Right cardiac atrium (tissue), 5 donors: ENCODE results near the gene NDUFS2. TPM values are rescaled to one million over a fixed set of nuclear protein-coding genes. Genes with fewer than 3 reads are reported as not detected.
A peak's percentile ranks its signal among the peaks of the same experiment; 100 is the strongest.
"Not testable (repeated sequence)": the region's sequence is repeated elsewhere in the genome, so short reads cannot be mapped to it uniquely, and the experiment has no call there.

Experiments used
- ATAC-seq, 2 donors: fragments of 200-7000 bp; cut with Tn5 transposase; one replicate each; pipeline versions ENCODE4 v1.8.0 to v1.9.1; 2020; ENCODE audit warnings: moderate library complexity in 2 of 2, mild to moderate bottlenecking in 1 of 2
- DNase-seq, 3 donors: peaks; one replicate each; pipeline ENCODE4 v3.0.0-alpha.2; 2020
- H3K27ac ChIP-seq: one replicate; pipeline ENCODE4 v1.5.1; 2013; ENCODE audit warnings: mild to moderate bottlenecking, low read length, control low read depth, moderate library complexity
- H3K27me3 ChIP-seq: one replicate; pipeline ENCODE4 v1.6.1; 2013; ENCODE audit not compliant: control insufficient read depth, insufficient read depth
- H3K4me1 ChIP-seq: one replicate; pipeline ENCODE4 v1.6.1; 2013; ENCODE audit warnings: low read length; ENCODE audit not compliant: control insufficient read depth, insufficient read depth
- H3K4me3 ChIP-seq: one replicate; pipeline ENCODE4 v1.5.1; 2013; ENCODE audit warnings: low read length, control low read depth
- H3K9me3 ChIP-seq: one replicate; pipeline ENCODE4 v1.6.1; 2013; ENCODE audit warnings: low read length; ENCODE audit not compliant: control insufficient read depth
- WGBS: extraction: QIAGEN DNeasy Blood & Tissue Kit; methylation state at CpG from one replicate; pipeline ENCODE4 v1.1.7; 2013; 5-methylcytosine and 5-hydroxymethylcytosine counted together
- intact Hi-C, 4 donors: fragments of 100-400 bp; cut with DNase I; formaldehyde crosslinking; loops; one replicate each; pipeline versions ENCODE4 v1.11.0 to v1.14.0; 2022 to 2023
- polyA plus RNA-seq: library from polyadenylated mRNA; stranded (reverse); fragments of 200-250 nt; gene quantifications from one replicate; pipeline ENCODE4 v1.2.3, GENCODE V29; 2013
- total RNA-seq, 4 donors: library from RNA; stranded (reverse); fragmentation: NEBNext Ultra II Directional; extraction: Animal tissue kit (Norgen Biotek cat#: 25700); gene quantifications; one replicate each; pipeline ENCODE4 v1.2.1, GENCODE V29; 2021
- donor health status: healthy with polysubstance abuse.
- donor health status: DM: no; HTN: yes; CAD: no.
- donor health status: DM: no; HTN: no; CAD: no.
- donor health status: DM: no; HTN: yes; CAD: no; lungs with severe emphysema.
- donor health status: DM: yes; HTN: yes; CAD: no.

The NDUFS2 gene
- total and polyA plus RNA-seq, 5 donors = 162 to 229 (median 184) TPM

DNA sequence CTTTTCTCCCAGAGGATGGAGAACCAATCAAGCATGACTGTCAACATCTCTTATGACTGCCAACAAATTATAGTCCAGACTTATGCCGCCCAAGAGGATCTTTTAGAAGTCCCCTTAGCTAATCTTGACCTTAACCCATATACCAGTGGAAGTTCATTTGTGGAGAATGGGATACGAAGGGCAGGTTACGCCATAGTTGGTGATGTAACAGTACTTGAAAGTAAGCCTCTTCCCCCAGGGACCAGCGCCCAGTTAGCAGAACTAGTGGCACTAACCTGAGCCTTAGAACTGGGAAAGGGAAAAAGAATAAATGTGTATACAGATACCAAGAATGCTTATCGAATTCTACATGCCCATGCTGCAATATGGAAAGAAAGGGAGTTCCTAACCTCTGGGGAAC, 53.1 kb downstream of the NDUFS2 start:
- H3K4me3 ChIP-seq, intact Hi-C loops, H3K27me3 ChIP-seq, DNase-seq, ATAC-seq, H3K4me1 ChIP-seq, H3K9me3 ChIP-seq, H3K27ac ChIP-seq: not testable (repeated sequence)
- 77% methylated on average over 5 of the region's 5 CpGs for WGBS

DNA sequence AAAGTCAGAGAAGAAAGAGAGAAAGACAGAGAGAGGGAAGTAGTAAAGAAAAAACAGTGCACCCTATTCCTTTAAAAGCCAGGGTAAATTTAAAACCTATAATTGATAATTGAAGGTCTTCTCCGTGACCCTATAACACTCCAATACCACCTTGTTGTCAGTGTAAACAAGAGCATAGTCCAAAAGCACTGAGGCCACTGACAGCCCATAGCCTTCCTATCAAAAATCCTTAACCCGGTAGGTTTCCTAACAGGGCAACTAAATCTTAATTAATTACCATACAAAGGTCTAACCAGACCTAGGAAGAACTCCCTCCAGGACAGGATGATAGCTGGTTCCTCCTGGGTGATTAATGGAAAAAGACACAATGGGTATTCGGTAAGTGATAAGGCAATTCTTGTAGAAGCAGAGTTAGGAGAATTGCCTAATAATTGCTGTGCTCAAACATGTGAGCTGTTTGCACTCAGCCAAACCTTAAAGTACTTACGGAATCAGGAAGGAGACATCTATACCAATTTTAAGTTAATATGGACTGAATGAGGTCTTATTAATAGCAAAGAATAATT, 53.9 kb downstream of the NDUFS2 start:
- H3K9me3 ChIP-seq, H3K27me3 ChIP-seq, DNase-seq, intact Hi-C loops, H3K4me3 ChIP-seq, ATAC-seq, H3K27ac ChIP-seq, H3K4me1 ChIP-seq: not testable (repeated sequence)
- 84% methylated on average over 4 of the region's 4 CpGs for WGBS

DNA sequence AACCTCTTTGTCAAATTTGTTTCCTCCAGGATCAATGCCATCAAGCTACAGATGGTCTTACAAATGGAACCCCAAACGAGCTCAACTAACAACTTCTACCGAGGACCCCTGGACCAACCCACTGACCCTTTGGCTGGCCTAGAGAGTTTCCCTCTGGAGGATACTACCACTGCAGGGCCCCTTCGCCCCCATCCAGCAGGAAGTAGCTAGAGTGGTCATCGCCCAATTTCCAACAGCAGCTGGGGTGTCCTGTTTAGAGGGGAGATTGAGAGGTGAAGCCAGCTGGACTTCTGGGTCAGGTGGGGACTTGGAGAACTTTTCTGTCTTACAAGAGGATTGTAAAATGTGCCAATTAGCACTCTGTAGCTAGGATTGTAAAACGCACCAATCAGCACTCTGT, 54.9 kb downstream of the NDUFS2 start:
- H3K4me3 ChIP-seq, DNase-seq, ATAC-seq, H3K27ac ChIP-seq, H3K9me3 ChIP-seq, H3K27me3 ChIP-seq, H3K4me1 ChIP-seq, intact Hi-C loops: not testable (repeated sequence)
- 93% methylated on average over 5 of the region's 5 CpGs for WGBS

DNA sequence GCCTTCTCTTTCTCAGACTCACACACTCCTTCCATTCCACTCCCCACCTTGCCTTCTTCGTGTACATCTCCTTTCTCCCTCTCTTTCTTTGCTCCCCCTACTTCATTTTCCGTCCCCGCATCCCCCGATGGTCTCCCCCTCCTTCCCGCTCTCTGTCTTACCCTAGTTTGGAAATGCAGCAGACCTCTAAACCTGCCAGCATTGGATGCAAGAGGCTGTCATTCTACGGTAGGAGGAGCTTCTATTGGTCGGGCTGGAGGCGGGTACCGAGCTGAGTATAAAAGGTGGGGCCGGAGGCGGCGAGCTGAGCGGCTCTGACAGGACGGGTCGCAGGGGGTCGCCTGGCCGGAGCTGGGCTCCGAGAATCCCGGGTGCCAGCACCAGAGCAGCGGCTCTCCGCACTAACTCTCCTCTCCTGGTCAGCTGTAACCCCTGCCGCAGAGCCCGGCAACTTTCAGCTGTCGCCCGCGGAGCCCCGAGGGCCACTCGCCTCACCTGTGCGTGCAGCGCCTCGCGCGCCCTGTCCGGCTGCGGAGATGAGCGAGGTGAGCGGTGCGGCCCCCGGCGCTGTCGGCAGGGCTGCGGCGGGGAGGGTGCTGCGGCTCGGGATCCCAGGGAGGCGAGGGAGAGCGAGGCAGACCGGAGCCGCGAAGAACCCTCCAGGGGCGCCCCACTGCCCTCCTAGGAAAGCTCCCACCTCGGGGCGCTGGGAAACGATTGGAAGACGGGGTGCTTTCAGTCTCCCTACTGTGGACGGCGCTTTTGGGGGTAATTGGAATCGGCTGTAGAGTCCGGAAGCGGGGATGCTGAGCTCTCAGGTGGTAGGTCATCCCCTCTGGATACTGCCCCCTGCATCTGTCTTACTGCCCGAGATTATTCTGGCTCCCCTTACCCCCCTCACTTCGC, 56.5 kb downstream of the NDUFS2 start, which contains the start of gene PCP4L1:
PCP4L1 (plus strand) TSS at position 307 of the 906 bp plus-strand sequence; CDS start at position 537, 230 bp downstream.
- peak; percentile 37 to 72 (median 49) for DNase-seq
- Histone ChIP-seq H3K4me1 (no peaks in the 10 kb centered on the region), H3K27ac (no peak within 1 kb of the TSS), H3K9me3 (peaks cover 5% of the 10 kb centered on the region), H3K4me3 (peak within 1 kb of the TSS; percentile 47), H3K27me3 (no peaks in the 10 kb centered on the region)
- intact Hi-C loops = no loop called here
- ATAC-seq = peak; percentile 86 to 88
- WGBS = 3% methylated on average over 62 of the region's 62 CpGs

DNA sequence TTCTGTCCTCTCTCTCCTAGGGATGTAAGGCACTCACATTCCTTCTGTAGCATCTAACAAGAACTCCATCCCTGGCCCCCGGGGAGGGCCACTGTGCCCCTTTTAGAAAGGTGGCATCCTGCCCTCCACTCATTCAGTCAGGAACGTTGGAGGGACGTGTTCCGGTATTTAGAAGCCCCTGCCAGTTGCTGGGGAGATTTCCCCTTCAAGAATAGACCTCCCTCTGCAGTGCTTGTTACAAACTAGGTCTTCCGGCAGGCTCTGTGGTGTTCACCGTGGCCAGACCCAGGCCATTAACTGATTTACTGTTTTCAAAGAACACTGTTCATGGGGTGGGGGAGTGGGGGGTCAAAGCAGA, 57.2 kb downstream of the NDUFS2 start:
- ATAC-seq = no peak
- WGBS = 44% methylated on average over 6 of the region's 6 CpGs
- Histone ChIP-seq H3K4me3 (no peak overlapping the region), H3K4me1 (no peaks in the 10 kb centered on the region), H3K9me3 (peaks cover 5% of the 10 kb centered on the region), H3K27me3 (no peaks in the 10 kb centered on the region), H3K27ac (no peak overlapping the region)
- no peak for DNase-seq
- intact Hi-C loops = no loop called here

DNA sequence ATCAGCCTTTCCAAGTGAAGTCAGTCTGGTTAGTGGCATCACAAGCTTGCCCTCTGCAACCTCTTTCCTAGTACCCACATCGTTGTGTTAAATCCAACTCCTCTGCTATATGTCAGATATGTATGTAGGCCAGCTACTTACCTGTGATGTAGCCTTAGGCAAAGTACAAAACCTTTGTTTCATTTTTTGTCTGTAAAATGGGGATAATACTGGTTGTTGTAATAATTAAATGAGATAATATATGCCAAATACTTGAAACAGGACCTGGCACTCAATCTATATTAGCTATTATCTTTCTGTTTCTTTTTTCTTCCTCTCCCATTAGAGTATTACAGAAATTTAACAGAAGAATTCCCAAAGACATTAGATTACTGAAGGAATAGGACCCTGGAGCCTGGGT, 57.6 kb downstream of the NDUFS2 start:
- ATAC-seq = no peak
- H3K9me3 ChIP-seq = peaks cover 5% of the 10 kb centered on the region
- no peaks in the 10 kb centered on the region for H3K4me1 ChIP-seq
- no peak overlapping the region for H3K4me3 ChIP-seq
- WGBS = 72% methylated on average over 1 of the region's 1 CpG
- DNase-seq = no peak
- no peaks in the 10 kb centered on the region for H3K27me3 ChIP-seq
- no peak overlapping the region for H3K27ac ChIP-seq
- intact Hi-C loops = no loop called here

GRCh38 chr1:161260376-161261260, 58.5 kb downstream of the NDUFS2 start:
- H3K27ac ChIP-seq = no peak overlapping the region
- intact Hi-C loops = no loop called here

DNA sequence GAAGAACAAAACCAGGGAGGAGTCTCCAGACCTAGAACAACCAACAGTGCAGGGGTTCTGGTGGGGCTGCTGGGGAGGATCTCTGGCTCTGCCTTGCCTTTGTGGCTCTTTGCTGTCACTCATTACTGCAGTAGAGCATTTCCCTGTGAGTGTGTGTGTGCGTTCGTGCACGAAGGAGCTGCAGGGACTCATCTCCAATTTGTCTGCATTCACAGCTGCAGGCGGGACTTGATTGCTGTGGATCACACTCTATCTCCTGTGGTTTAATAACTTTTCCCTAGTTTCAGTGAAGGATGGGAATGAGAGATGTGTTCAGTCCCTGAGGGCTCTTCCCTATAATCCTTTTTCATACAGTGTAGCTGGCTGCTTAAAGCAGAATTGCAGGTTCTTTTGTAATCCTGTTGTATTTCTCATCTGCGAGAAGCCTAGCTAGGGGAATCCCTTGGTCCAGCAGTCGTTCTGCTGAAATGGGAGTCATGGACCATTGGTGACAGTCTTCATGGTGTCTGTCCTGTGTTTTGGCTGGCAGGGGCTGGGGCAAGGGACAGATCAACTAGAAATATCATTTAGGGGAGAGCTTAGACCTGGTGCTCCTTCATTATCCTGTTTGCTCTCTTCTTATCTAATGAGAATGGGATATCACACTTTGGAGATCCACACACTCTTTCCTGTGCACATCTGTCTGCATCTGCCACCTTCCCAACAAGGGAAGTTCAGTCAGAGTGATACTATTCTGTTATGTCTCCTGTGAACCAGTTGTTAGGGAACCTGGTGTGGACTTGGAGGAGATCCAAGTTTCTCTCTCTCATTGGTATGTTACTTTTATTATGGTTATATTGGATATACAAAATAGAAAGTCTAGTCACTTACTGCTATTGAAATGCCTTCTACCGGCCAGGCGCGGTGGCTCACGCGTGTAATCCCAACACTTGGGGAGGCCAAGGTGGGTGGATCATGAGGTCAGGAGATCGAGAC, 59.4 kb downstream of the NDUFS2 start:
- no peak overlapping the region for H3K4me3 ChIP-seq
- no peaks in the 10 kb centered on the region for H3K27me3 ChIP-seq
- DNase-seq (no peak), ATAC-seq (no peak)
- H3K9me3 ChIP-seq = peaks cover 5% of the 10 kb centered on the region
- 77% methylated on average over 12 of the region's 12 CpGs for WGBS
- intact Hi-C loops = no loop called here
- H3K27ac ChIP-seq = no peak overlapping the region
- peaks cover 2% of the 10 kb centered on the region for H3K4me1 ChIP-seq

More at GRCh38 chr1:161260376-161261260, 58.5 kb downstream of the NDUFS2 start:
- 47% methylated on average over 9 of the region's 9 CpGs for WGBS
- H3K4me1 ChIP-seq = no peaks in the 10 kb centered on the region
- no peak for ATAC-seq
- H3K27me3 ChIP-seq = no peaks in the 10 kb centered on the region
- no peak overlapping the region for H3K4me3 ChIP-seq
- H3K9me3 ChIP-seq = peaks cover 5% of the 10 kb centered on the region
- no peak for DNase-seq
